Pancreas (tissue), 10 donors: ENCODE data around the gene HDAC4. TPM values are rescaled to one million over a fixed set of nuclear protein-coding genes. Genes with fewer than 3 reads are reported as not detected.

Source experiments
- ATAC-seq, 4 donors: fragments of 200-7000 bp; cut with Tn5 transposase; one replicate each; pipeline versions ENCODE4 v1.8.0 to v1.9.1; 2020; ENCODE audit warnings: mild to moderate bottlenecking in 4 of 4, moderate library complexity in 4 of 4
- DNase-seq, 6 donors: peaks; one replicate each; pipeline ENCODE4 v3.0.0-alpha.2; 2020
- FAIRE-seq: peaks from 2 replicates; lab custom pipeline; 2012; peaks lifted over from hg19 to GRCh38; lab: Jason Lieb, UNC
- H3K27ac ChIP-seq, 4 donors: fragments of 200-600 bp; sonication (generic); 1 replicate in 3 of 4; 2 replicates in 1 of 4; pipeline versions ENCODE4 v1.5.0 to v1.8.0; 2020
- H3K27me3 ChIP-seq, 4 donors: fragments of 200-600 bp; one replicate each; pipeline ENCODE4 v1.8.0; 2021
- H3K36me3 ChIP-seq, 3 donors: fragments of 200-600 bp; sonication (generic) in 1 of 3; one replicate each; pipeline versions ENCODE4 v1.5.0 to v1.8.0; 2020 to 2021
- H3K4me1 ChIP-seq, 3 donors: fragments of 200-600 bp; one replicate each; pipeline ENCODE4 v1.8.0; 2021
- H3K4me3 ChIP-seq, 4 donors: fragments of 200-600 bp; sonication (generic) in 2 of 4; one replicate each; pipeline versions ENCODE4 v1.5.0 to v1.8.0; 2020 to 2021
- H3K9me3 ChIP-seq, 4 donors: fragments of 200-600 bp; one replicate each; pipeline ENCODE4 v1.8.0; 2021
- WGBS, 2 donors: extraction: QIAGEN DNeasy Blood & Tissue Kit; methylation state at CpG; one replicate each; pipeline ENCODE4 v1.1.7; 2013; 5-methylcytosine and 5-hydroxymethylcytosine counted together
- intact Hi-C, 3 donors: fragments of 100-400 bp; cut with DNase I; formaldehyde crosslinking; loops; one replicate each; pipeline versions ENCODE4 v1.11.1 to v1.14.2; 2022
- polyA plus RNA-seq, 2 donors: library from polyadenylated mRNA; stranded (reverse); fragments of 200-250 nt; gene quantifications; one replicate each; pipeline ENCODE4 v1.2.3, GENCODE V29; 2013
- total RNA-seq, 6 donors: library from RNA; stranded (reverse); fragmentation: NEBNext Ultra II Directional in 4 of 6; extraction: Animal tissue kit (Norgen Biotek cat#: 25700) in 4 of 6; gene quantifications; one replicate each; pipeline versions ENCODE4 v1.2.1 to v1.2.4, GENCODE V29; 2021 to 2023
- TF ChIP-seq, protein P1 (sequence below), 4 donors: fragments of 200-600 bp; sonication (generic) in 3 of 4; IDR thresholded peaks; one replicate each; pipeline versions ENCODE4 v1.5.0 to v1.8.0; 2021; ENCODE audit warnings: antibody characterized with exemption in 4 of 4
- donor health status: healthy with polysubstance abuse.
- donor health status: DM: no; HTN: no; CAD: no; lungs with moderate emphysema.
- donor health status: DM: no; HTN: no; CAD: no.
- donor health status: control.
- donor health status: control.
- donor health status: Bipolar disorder and iron deficiency.
- donor health status: DM: yes; HTN: yes; CAD: no.
- donor health status: DM: no; HTN: no; CAD: no.
- donor health status: DM: no; HTN: no; CAD: no.
- donor health status: DM: yes; HTN: yes; CAD: no.

The HDAC4 gene
- total and polyA plus RNA-seq, 8 donors: 8.2 to 31.8 (median 16.6) TPM

DNA sequence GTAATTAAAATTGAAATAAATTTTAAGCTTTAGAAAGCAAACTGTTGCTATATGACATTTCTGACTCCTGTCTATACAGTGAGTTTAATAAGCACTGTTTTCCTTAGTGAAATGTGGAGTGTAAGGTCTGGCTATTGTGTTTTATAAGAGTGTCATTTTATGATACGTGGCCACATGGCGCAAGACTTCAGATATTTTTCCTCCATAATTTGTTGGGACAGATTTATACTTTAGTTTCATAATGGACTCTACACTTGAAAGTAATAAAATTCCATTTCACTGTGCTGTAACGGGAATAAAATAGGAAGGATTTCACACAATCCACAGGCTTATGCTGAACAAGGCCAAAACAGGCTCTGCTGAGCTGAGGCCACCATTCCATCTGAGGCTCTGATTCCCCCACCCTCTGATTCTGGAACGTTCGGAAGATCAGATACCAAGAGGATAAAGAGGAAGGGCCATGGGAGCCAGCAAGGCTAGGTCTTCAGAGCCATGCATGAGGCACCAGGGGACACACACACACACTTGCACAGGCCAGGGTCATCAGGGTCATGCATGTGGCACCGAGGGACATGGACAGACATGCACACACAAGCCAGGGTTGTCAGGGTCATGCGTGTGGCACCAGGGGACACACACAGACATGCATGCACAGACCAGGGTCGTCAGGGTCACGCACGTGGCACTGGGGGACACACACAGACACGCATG, 35.6 kb downstream of the HDAC4 start:
- TF ChIP-seq, protein P1, sequence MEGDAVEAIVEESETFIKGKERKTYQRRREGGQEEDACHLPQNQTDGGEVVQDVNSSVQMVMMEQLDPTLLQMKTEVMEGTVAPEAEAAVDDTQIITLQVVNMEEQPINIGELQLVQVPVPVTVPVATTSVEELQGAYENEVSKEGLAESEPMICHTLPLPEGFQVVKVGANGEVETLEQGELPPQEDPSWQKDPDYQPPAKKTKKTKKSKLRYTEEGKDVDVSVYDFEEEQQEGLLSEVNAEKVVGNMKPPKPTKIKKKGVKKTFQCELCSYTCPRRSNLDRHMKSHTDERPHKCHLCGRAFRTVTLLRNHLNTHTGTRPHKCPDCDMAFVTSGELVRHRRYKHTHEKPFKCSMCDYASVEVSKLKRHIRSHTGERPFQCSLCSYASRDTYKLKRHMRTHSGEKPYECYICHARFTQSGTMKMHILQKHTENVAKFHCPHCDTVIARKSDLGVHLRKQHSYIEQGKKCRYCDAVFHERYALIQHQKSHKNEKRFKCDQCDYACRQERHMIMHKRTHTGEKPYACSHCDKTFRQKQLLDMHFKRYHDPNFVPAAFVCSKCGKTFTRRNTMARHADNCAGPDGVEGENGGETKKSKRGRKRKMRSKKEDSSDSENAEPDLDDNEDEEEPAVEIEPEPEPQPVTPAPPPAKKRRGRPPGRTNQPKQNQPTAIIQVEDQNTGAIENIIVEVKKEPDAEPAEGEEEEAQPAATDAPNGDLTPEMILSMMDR (IDR thresholded peaks at IDR 0.05): no peak
- DNase-seq: no peak
- no peaks in the 10 kb centered on the region for H3K27me3 ChIP-seq

DNA sequence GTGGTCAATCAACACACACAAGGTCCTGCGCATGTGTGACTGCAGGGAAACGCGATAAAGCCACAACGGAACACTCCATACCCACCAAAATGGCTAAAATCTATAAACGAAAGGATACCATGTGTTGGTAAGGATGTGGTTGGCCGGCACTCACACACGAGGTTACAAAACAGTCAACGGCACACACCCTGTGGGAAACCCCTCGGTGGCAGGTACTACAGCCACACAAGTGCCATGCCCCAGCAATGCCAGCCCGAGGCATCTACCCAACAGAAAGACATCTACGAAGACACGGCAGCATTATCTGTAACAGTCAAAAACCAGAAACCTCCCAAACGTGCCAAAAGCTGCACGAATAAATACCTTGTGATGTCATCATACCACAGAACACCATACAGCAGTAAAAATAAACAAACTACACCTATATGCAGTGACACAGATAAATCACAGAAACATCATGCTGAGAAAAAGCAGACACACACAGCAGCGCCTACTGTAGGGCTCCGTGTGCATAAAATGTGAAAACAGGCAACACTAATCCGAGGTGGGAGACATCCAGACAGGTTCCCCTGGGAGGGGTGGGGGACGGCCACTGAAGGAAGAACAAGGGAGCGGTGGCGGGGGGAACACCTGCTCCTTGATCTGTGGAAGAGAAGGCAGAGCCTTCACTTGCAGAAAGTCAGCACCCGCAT, 36.7 kb downstream of the HDAC4 start:
- H3K9me3 ChIP-seq: no peaks in the 10 kb centered on the region
- H3K36me3 ChIP-seq: no peaks in the 10 kb centered on the region
- FAIRE-seq (no peak), DNase-seq (no peak), ATAC-seq (no peak)
- H3K27me3 ChIP-seq: no peaks in the 10 kb centered on the region
- whole genome bisulfite sequencing, 2 donors: 93 to 94% methylated on average over 21 of the region's 21 CpGs
- TF ChIP-seq, protein P1 (IDR thresholded peaks at IDR 0.05): no peak
- no peak overlapping the region for H3K4me3 ChIP-seq
- H3K4me1 ChIP-seq: no peaks in the 10 kb centered on the region
- no peak overlapping the region for H3K27ac ChIP-seq
- intact Hi-C loops: no loop called here

More for the DNA sequence above, 35.6 kb downstream of the HDAC4 start:
- WGBS, 2 donors: 87 to 91% methylated on average over 11 of the region's 11 CpGs
- H3K36me3 ChIP-seq: no peaks in the 10 kb centered on the region
- no peak for FAIRE-seq
- H3K9me3 ChIP-seq: no peaks in the 10 kb centered on the region
- H3K27ac ChIP-seq: no peak overlapping the region
- no peak for ATAC-seq
- intact Hi-C loops: no loop called here
- H3K4me3 ChIP-seq: no peak overlapping the region
- no peaks in the 10 kb centered on the region for H3K4me1 ChIP-seq

- DNase-seq (no peak), FAIRE-seq (no peak), ATAC-seq (no peak)
- WGBS, 2 donors: 94 to 97% methylated on average over 4 of the region's 4 CpGs
- Histone ChIP-seq H3K4me1 (no peaks in the 10 kb centered on the region), H3K9me3 (no peaks in the 10 kb centered on the region), H3K4me3 (no peak overlapping the region), H3K27ac (no peak overlapping the region), H3K27me3 (no peaks in the 10 kb centered on the region), H3K36me3 (no peaks in the 10 kb centered on the region)
- TF ChIP-seq, protein P1 (IDR thresholded peaks at IDR 0.05): no peak
- intact Hi-C loops: no loop called here
These were observed 38.3 kb downstream of the HDAC4 start for GRCh38 chr2:239362507-239362906.

DNA sequence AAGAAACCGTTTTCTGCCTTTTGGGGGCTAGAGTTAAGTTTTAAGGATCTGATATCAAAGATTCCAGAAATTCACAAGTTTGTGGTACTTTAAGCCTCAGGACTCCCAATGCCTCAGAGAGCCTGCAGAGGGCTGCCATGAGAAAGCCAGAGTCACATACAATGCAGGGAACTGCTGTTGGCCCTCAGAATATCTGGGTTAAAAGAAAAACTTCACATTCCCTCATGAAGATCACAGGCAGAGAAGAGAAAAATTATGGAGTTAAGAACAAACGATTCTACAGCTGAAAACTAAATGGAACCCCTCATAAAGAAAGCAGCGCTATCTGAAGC, 39.5 kb downstream of the HDAC4 start:
- TF ChIP-seq, protein P1 (IDR thresholded peaks at IDR 0.05): no peak
- Histone ChIP-seq H3K4me3 (no peak overlapping the region), H3K27ac (no peak overlapping the region), H3K4me1 (no peaks in the 10 kb centered on the region), H3K27me3 (no peaks in the 10 kb centered on the region), H3K36me3 (no peaks in the 10 kb centered on the region), H3K9me3 (no peaks in the 10 kb centered on the region)
- ATAC-seq: no peak
- no peak for DNase-seq
- FAIRE-seq: no peak
- 67 to 78% methylated on average over 3 of the region's 3 CpGs for WGBS, 2 donors
- intact Hi-C loops: no loop called here
